IMR-90 (cell line): ENCODE data around the gene ANKK1. TPM values are rescaled to one million over a fixed set of nuclear protein-coding genes. Genes with fewer than 3 reads are reported as not detected.

Source experiments
- ATAC-seq: fragments of 200-7000 bp; cut with Tn5 transposase; 2 replicates; pipeline ENCODE4 v1.9.1; 2020; ENCODE audit warnings: low read depth, mild to moderate bottlenecking, moderate library complexity
- BruUV-seq: library from RNA; stranded (reverse); fragments of 400-500 nt; replicated peaks from 2 replicates; lab custom pipeline; 2021; lab: Mats Ljungman, UMichigan
- CTCF ChIA-PET: fragments of 300-600 bp; formaldehyde crosslinking; extraction: SDS; loops from one replicate; lab custom pipeline; 2021; ENCODE audit warnings: antibody characterized with exemption; lab: Yijun Ruan, JAX
- POLR2A ChIA-PET: fragments of 300-600 bp; sonication (Branson Sonifier 250); formaldehyde crosslinking; loops from one replicate; lab custom pipeline; 2022; ENCODE audit warnings: antibody characterized with exemption; ENCODE audit not compliant: unreplicated experiment; lab: Charles Lee
- DNase-seq: peaks from one replicate; pipeline ENCODE4 v3.0.0; 2013
- H2AFZ ChIP-seq: replicated peaks from 2 replicates; pipeline ENCODE3; 2013; ENCODE audit warnings: low read length, mild to moderate bottlenecking; ENCODE audit not compliant: poor library complexity
- H2AK5ac ChIP-seq: 2 replicates; pipeline ENCODE4 v1.6.1; 2013; ENCODE audit warnings: low read depth, low read length, inconsistent platforms
- H2AK9ac ChIP-seq: replicated peaks from 2 replicates; pipeline ENCODE3; 2013; ENCODE audit warnings: mild to moderate bottlenecking, low read depth, low read length, moderate library complexity; ENCODE audit not compliant: poor library complexity
- H2BK120ac ChIP-seq: 2 replicates; pipeline ENCODE4 v1.6.1; 2013; ENCODE audit warnings: low read depth, low read length, inconsistent platforms
- H2BK15ac ChIP-seq: 3 replicates; pipeline ENCODE4 v1.6.1; 2013; ENCODE audit warnings: low read depth, low read length, inconsistent platforms
- H2BK20ac ChIP-seq: 2 replicates; pipeline ENCODE4 v1.6.1; 2013; ENCODE audit warnings: low read depth, mild to moderate bottlenecking, inconsistent platforms, low read length, moderate library complexity
- H2BK5ac ChIP-seq: 2 replicates; pipeline ENCODE4 v1.6.1; 2013; ENCODE audit warnings: mild to moderate bottlenecking, low read depth, low read length, inconsistent platforms; ENCODE audit not compliant: poor library complexity, severe bottlenecking
- H3K14ac ChIP-seq: replicated peaks from 2 replicates; pipeline ENCODE4 v1.6.1; 2013; ENCODE audit warnings: low read depth, low read length, inconsistent platforms
- H3K18ac ChIP-seq: 2 replicates; pipeline ENCODE4 v1.6.1; 2013; ENCODE audit warnings: low read depth, low read length, control low read depth
- H3K23ac ChIP-seq: 2 replicates; pipeline ENCODE4 v1.6.1; 2013; ENCODE audit warnings: low read depth, low read length, inconsistent platforms
- H3K27ac ChIP-seq: 2 replicates; pipeline ENCODE4 v1.5.1; 2013; ENCODE audit warnings: mild to moderate bottlenecking, control low read depth, low read length; ENCODE audit not compliant: insufficient read depth
- H3K27me3 ChIP-seq: 2 replicates; pipeline ENCODE4 v1.6.1; 2013; ENCODE audit warnings: low read length; ENCODE audit not compliant: control insufficient read depth, insufficient read depth
- H3K36me3 ChIP-seq: 2 replicates; pipeline ENCODE4 v1.6.1; 2013; ENCODE audit warnings: low read length, mixed read lengths; ENCODE audit not compliant: control insufficient read depth, insufficient read depth
- H3K4ac ChIP-seq: 2 replicates; pipeline ENCODE4 v1.6.1; 2013; ENCODE audit warnings: low read depth, low read length, inconsistent platforms
- H3K4me1 ChIP-seq: 2 replicates; pipeline ENCODE4 v1.6.1; 2013; ENCODE audit warnings: low read length, mixed read lengths; ENCODE audit not compliant: control insufficient read depth, insufficient read depth
- H3K4me2 ChIP-seq: 2 replicates; pipeline ENCODE4 v1.6.1; 2013; ENCODE audit warnings: low read depth, mild to moderate bottlenecking, control low read depth, low read length, moderate library complexity
- H3K4me3 ChIP-seq: 2 replicates; pipeline ENCODE4 v1.5.1; 2013; ENCODE audit warnings: low read depth, mild to moderate bottlenecking, control low read depth, low read length, moderate library complexity; ENCODE audit not compliant: insufficient read depth
- H3K56ac ChIP-seq: 2 replicates; pipeline ENCODE4 v1.6.1; 2013; ENCODE audit warnings: low read length, inconsistent platforms; ENCODE audit not compliant: insufficient read depth; ENCODE audit errors: extremely low read depth
- H3K79me1 ChIP-seq, 2 experiments: 2 replicates each; pipeline ENCODE4 v1.6.1; 2013; ENCODE audit warnings: low read length in 2 of 2, inconsistent platforms in 1 of 2, low read depth in 1 of 2
- H3K9ac ChIP-seq: 2 replicates; pipeline ENCODE4 v1.6.1; 2013; ENCODE audit warnings: low read depth, low read length, control low read depth
- H3K9me1 ChIP-seq: 2 replicates; pipeline ENCODE4 v1.6.1; 2013; ENCODE audit warnings: low read length, inconsistent platforms; ENCODE audit not compliant: insufficient read depth
- H3K9me3 ChIP-seq: 2 replicates; pipeline ENCODE4 v1.6.1; 2013; ENCODE audit warnings: low read length; ENCODE audit not compliant: control insufficient read depth, insufficient read depth
- H4K20me1 ChIP-seq: 2 replicates; pipeline ENCODE4 v1.6.1; 2013; ENCODE audit warnings: low read length, inconsistent platforms; ENCODE audit not compliant: insufficient read depth
- H4K5ac ChIP-seq: 2 replicates; pipeline ENCODE4 v1.6.1; 2013; ENCODE audit warnings: mild to moderate bottlenecking, low read depth, low read length, control low read depth
- H4K8ac ChIP-seq, 2 experiments: 2 replicates each; pipeline ENCODE4 v1.6.1; 2013; ENCODE audit warnings: low read depth in 2 of 2, low read length in 2 of 2, control low read depth in 1 of 2, inconsistent platforms in 1 of 2
- H4K91ac ChIP-seq: 2 replicates; pipeline ENCODE4 v1.6.1; 2013; ENCODE audit warnings: low read depth, low read length, inconsistent platforms; ENCODE audit not compliant: insufficient read depth
- CHD1 ChIP-seq: IDR thresholded peaks from 2 replicates; pipeline ENCODE4 v1.6.1; 2012; ENCODE audit warnings: low read depth, low read length, improper control_type of control experiment
- MXI1 ChIP-seq: IDR thresholded peaks from 2 replicates; pipeline ENCODE4 v1.6.1; 2012; ENCODE audit warnings: low read depth, mild to moderate bottlenecking, low read length, moderate library complexity, borderline replicate concordance
- POLR2A ChIP-seq: IDR thresholded peaks from 2 replicates; pipeline ENCODE4 v1.6.1; 2012; ENCODE audit warnings: mild to moderate bottlenecking, low read depth, low read length
- RFX5 ChIP-seq: IDR thresholded peaks from 2 replicates; pipeline ENCODE4 v1.8.0; 2012; ENCODE audit warnings: low read depth, mild to moderate bottlenecking, low read length, moderate library complexity
- WGBS, 2 experiments: methylation state at CpG; one replicate each; pipeline versions ENCODE4 v1.1.5 to v1.1.7; 2013; ENCODE audit warnings: missing lambda C conversion rate in 2 of 2; ENCODE audit not compliant: insufficient read length in 1 of 2; ENCODE audit errors: extremely low coverage in 2 of 2; 5-methylcytosine and 5-hydroxymethylcytosine counted together
- dilution Hi-C: fragments of 300-500 bp; cut with HindIII; formaldehyde crosslinking; loops from one replicate; pipeline ENCODE4 v1.14.3; 2018; ENCODE audit warnings: low sequenced_read_pairs; ENCODE audit not compliant: unreplicated experiment
- in situ Hi-C: fragments of 300-500 bp; cut with MboI; formaldehyde crosslinking; loops from 3 replicates; pipeline ENCODE4 v1.14.3; 2019; ENCODE audit warnings: low sequenced_read_pairs, inconsistent platforms, mixed read lengths
- intact Hi-C: fragments of 100-400 bp; cut with micrococcal nuclease; formaldehyde crosslinking; loops from 2 replicates; pipeline ENCODE4 v1.10.0; 2022
- polyA plus RNA-seq, 3 experiments: library from polyadenylated mRNA; depleted of rRNA; stranded (reverse); fragments of >200 nt; gene quantifications; 2 replicates each; pipeline ENCODE4 v1.2.3, GENCODE V29; 2012; ENCODE audit warnings: low replicate concordance in 1 of 3
- total RNA-seq: library from RNA; depleted of rRNA; stranded (reverse); fragments of >200 nt; gene quantifications from 2 replicates; pipeline ENCODE4 v1.2.3, GENCODE V29; 2012
- TF ChIP-seq, protein P1 (sequence below): fragments of 150-350 bp; IDR thresholded peaks from 2 replicates; pipeline ENCODE4 v1.6.1; 2016; ENCODE audit warnings: low read depth, mild to moderate bottlenecking, low read length, moderate library complexity, borderline replicate concordance

The ANKK1 gene
- total and polyA plus RNA-seq, 2 of the 4 experiments (the other 2 are of a cell fraction) = not detected

DNA sequence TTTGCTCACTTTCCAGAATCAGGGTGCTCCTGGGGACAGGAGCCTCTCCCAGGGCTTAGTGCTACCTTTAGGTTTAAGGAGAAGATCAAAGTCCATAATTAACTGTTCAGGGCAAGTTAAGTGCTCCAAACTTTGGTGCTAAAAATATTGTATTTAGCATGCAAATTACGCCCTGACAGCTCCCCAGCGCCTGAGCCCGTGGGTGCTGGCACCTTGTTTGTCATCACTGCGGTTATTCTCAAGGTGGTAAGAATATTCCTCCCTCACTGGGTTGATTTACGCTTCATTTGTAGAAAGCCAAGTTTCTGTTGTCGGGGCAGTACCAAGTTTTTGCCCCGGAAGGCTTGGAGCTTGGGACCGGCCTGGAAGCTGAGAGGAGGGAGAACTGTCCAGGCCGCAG, 21.3 kb downstream of the ANKK1 start:
- Histone ChIP-seq H3K9me3 (no peaks in the 10 kb centered on the region), H2BK5ac (no peak overlapping the region), H2BK15ac (no peak overlapping the region), H2AK9ac (no peak overlapping the region), H3K9ac (no peak overlapping the region), H3K56ac (no peak overlapping the region), H2BK120ac (no peak overlapping the region), H3K4me1 (no peaks in the 10 kb centered on the region), H3K9me1 (no peaks in the 10 kb centered on the region), H3K36me3 (no peaks in the 10 kb centered on the region), H3K23ac (no peak overlapping the region), H3K18ac (no peak overlapping the region), H3K79me1 (no peaks in the 10 kb centered on the region), H4K91ac (no peak overlapping the region), H2AK5ac (no peak overlapping the region), H3K14ac (no peak overlapping the region), H2BK20ac (no peak overlapping the region), H3K27me3 (peaks cover 20% of the 10 kb centered on the region), H3K27ac (no peak overlapping the region), H3K4me2 (no peak overlapping the region), H4K5ac (no peak overlapping the region), H2AFZ (no peak overlapping the region), H3K4ac (no peak overlapping the region), H4K20me1 (no peaks in the 10 kb centered on the region), H3K4me3 (no peak overlapping the region), H4K8ac (no peak overlapping the region)
- ChIA-PET POLR2A (no interaction called here), CTCF (no interaction called here)
- TF ChIP-seq, protein P1, sequence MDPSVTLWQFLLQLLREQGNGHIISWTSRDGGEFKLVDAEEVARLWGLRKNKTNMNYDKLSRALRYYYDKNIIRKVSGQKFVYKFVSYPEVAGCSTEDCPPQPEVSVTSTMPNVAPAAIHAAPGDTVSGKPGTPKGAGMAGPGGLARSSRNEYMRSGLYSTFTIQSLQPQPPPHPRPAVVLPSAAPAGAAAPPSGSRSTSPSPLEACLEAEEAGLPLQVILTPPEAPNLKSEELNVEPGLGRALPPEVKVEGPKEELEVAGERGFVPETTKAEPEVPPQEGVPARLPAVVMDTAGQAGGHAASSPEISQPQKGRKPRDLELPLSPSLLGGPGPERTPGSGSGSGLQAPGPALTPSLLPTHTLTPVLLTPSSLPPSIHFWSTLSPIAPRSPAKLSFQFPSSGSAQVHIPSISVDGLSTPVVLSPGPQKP = no peak
- TF ChIP-seq MXI1 (no peak), POLR2A (no peak), CHD1 (no peak), RFX5 (no peak)
- ATAC-seq = no peak
- no peak for DNase-seq
- no TSS peak for BruUV-seq
- WGBS, 2 experiments = 20% methylated on average over 1 of the region's 9 CpGs; no CpG with 5 or more reads in 1 of the 2 experiments
- intact Hi-C loops (no loop called here), dilution Hi-C loops (no loop called here), in situ Hi-C loops (no loop called here)
